NCI-H2227 treated with DMSO at 0.1 percent for 48 hours (cell line): ENCODE results near the gene F8.
A peak's percentile ranks its signal among the peaks of the same experiment; 100 is the strongest.
"Not testable (repeated sequence)": the region's sequence is repeated elsewhere in the genome, so short reads cannot be mapped to it uniquely, and the experiment has no call there.

Experiments
- DNase-seq: peaks from one replicate; lab custom pipeline; 2025; lab: John Stamatoyannopoulos, UW

The F8 gene

GRCh38 chrX:154816326-154816898 lies 206.1 kb downstream of the F8 start:
- DNase-seq, result not testable (repeated sequence)

DNA sequence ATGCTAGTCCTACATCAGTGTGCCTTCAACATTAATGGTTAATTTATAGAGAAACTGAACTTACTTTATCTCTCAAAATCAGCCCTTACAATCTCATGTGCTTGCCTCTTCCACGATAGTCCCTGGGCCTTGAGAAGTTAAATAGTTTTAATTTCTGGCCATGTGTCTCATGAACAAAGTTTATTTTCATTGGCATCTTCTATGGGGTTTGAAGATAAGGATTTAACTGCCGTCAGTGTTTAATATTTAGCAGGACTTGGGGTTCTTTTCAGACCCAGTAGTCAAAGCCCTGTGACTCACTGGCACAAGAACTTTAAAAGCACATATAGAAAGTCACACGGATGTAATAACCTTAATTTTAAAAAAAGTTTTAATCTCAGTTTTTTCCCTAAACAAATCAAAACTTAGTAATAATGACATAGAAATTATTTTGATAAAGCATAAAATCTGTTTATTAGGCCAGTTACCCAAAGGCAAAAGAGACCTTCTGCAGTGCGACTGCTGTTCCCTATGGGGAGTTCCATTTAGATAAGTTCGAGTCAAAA lies 207.2 kb downstream of the F8 start:
- no peak for DNase-seq

DNA sequence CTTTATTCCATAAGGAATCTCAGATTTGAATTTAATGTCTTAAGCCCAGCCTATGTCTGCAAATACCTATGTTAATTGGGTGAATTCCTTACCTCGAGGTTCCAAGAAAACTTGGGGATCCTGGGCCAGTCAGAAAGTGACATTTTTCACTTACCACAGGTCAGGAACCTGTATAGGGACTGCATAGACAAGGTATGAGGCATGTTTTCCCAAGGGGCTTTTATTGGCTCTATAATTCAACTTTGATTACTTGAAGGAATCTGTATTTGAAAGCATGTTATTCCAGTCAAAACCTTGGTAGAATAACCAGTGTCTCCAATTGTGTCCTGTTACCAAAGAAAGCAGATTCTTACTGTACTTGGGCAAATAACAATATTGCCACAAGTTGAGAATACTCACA lies 208.7 kb downstream of the F8 start:
- no peak for DNase-seq

GRCh38 chrX:154812341-154813101 lies 210.0 kb downstream of the F8 start:
- no peak for DNase-seq

- DNase-seq, result no peak
These were observed 212.4 kb downstream of the F8 start for GRCh38 chrX:154809939-154810665.

- DNase-seq, result no peak
These were observed 215.6 kb downstream of the F8 start for GRCh38 chrX:154806837-154807501.

DNA sequence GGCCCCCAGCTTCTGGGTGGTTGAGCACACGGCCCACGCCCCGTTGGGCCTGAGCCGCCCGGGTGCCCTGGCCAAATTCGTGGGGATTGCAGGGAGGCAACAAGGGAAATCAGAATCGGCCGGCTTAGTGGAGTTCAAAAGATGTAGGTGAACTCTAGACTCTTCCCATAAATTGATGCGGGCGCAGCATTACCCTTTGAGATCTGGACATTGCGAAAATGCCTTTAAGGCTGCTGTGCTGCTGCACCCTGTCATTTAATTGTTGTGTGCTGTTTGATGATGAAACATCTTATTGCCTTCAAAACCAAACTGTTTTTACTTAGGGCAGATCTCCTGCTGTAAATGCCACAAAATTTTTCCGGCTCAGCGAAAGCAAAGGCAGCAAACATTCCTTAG lies 216.8 kb downstream of the F8 start:
- DNase-seq, result peak; percentile 5

DNA sequence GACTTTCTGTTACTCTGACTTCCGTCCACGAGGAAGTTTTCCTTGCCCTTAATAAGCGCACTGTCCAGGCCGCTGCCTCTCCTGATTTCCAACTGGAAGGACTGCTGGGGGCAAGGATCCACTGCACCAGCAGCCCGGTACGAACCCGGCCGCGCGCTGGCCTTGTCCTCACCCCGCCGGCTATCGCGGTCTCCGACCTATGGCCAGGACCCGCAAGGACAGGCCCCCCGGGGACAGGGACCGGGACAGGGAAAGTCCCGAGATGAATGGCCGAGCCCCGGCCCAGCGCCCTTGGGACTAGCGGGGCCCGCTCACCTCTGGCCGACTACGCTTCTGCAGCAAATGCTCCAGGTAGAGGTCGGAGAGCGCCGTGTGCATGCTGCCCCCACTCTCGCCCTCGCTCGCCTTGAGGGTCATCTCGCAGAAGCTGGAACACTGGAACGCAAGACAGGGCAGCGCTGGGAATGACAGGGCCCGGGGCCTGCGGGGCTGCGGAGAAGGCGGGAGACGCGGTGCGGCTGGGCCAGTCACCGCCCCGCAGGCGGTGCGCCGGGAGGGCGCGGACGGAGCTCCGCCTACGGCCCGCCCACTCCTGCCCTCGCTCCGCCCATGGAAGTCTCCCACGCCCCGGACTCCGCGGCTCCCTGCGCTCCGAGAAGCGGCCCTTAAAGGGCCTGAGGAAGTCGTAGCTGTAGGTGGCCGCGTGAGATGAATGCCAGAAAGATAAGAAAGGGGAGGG lies 217.4 kb downstream of the F8 start, which contains the start of gene MPP1:
MPP1 (minus strand) TSS at position 529 of the 739 bp plus-strand sequence; CDS start at position 417, 112 bp downstream.
- DNase-seq, result peak; percentile 45

DNA sequence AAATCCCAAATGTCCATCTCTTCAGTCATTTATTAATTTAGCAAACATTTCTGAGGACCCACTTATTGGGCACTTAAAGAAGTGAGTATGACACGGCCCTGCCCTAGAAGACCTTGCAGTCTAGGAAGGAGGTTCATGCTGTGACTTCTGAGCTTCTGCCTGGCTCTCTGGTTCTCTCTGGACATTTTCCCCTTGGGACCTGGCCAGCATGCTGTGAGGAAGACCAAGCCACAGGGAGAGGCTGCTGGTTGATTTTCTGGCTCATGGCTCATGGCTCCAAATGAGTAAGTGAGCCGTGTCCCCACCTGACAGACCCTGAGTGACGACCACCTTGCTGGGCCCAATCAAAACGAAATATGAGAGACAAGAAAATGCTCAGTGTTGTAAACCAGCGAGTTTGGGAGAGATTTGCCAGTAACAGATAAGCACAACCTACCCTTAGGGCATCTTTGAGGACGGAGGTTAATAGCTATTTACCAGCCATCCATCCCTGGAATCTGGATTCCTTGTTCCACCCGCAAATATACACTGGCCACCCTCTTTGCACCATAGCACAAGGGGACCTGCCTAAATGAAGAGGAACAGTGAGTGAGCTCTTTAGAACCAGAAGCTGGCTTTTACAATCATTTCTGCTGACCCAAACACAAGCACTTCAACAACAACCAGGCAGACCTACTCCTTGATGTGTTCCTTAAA lies 218.1 kb downstream of the F8 start:
- DNase-seq, result no peak

DNA sequence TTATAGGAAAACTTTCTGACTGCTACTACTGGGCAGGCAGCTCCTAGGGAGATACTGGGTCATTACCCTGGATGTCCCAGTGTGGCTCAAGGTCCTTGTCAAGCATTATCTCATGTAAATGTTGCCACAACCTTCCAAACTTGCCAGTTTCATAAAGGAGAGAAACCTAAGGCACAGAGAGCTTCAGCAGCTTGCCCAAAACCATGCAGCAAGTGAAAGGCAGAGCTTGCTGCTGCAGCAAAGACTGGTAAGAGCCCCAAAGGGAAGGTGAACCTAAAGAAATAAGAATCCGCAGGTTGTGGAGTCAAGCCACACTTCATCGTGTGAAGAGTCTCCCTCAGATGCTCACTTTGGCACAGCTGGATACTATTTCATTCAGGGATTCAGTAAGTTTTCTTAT lies 219.6 kb downstream of the F8 start:
- no peak for DNase-seq

DNA sequence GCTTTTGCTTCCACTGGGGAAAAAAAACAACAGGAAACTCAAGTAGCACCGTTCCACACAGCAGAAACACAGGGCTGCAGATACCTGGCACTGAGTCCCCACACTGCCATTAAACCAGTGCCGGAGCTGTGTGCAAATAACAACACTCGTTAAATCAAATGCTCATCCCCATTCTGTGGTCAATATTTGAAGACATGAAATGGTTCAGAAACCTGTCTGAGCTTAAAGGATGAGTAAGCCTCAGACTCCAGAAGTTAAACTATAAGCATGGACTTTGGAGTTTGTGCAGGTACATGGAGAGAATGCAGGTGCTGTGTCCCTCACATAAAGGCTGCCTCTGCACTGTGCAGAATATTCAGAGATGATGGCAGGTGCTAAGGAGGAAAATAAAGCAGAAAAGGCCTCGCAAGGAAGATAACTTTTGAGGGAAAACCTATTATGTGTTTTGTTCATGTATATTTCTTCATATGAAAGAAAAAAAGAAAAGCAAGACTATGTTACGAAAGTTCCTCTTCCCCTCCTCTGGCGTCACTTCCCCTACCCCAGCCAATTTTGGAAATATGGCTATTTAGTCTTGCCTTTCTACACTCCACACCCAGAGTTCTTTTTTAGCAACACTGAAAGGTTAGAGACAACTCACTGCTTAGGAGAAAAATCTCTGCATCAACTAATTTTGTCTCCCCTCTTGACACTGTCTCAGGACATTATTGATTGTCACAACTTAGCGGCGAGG lies 221.9 kb downstream of the F8 start:
- no peak for DNase-seq

- peak; percentile 77 for DNase-seq
These were observed 222.8 kb downstream of the F8 start for GRCh38 chrX:154799556-154800348.

- no peak for DNase-seq
These were observed 225.5 kb downstream of the F8 start for GRCh38 chrX:154797006-154797405.

GRCh38 chrX:154795016-154795415 lies 227.5 kb downstream of the F8 start:
- DNase-seq, result no peak

- DNase-seq, result no peak
These were observed 229.3 kb downstream of the F8 start for GRCh38 chrX:154793084-154793795.

DNA sequence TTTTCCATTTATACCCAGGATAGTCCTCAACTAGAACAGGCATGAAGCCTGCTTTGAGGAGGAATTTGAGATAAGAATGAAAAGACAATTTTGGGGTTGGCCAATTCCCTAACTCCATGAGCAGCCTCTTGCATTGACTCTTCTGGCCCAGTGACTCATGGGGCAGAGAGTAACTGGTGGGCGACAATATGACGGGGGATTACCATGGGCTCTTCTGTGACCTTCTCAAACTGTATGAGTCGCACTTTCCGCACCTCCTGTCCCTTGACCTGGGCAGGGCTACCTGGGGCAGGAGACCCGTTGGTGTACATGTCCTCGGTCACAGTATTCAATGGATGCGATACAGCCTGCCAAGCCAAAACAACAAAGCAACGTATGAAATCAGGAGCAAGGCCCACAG lies 230.6 kb downstream of the F8 start:
- no peak for DNase-seq

GRCh38 chrX:154791467-154791866 lies 231.1 kb downstream of the F8 start:
- DNase-seq, result no peak
